Measurements from ENCODE around the gene TMED3. TPM values are rescaled to one million over a fixed set of nuclear protein-coding genes. Genes with fewer than 3 reads are reported as not detected.

The TMED3 gene
- total RNA-seq, 1 experiment from 2014 or later, result 137 TPM

GRCh38 chr15:79371591-79371990 is 60.7 kb downstream of the TMED3 start:
- POLR2A ChIA-PET, result no interaction called here
- Histone ChIP-seq H3K27me3 (ENCODE audit: control insufficient read depth, insufficient read depth, low read length) (no peaks in the 10 kb centered on the region), H3K4me3 (ENCODE audit: low read depth in 2 of 2, low read length in 2 of 2) (no peak overlapping the region), H3K4me1 (ENCODE audit: control insufficient read depth, insufficient read depth, low read length) (no peaks in the 10 kb centered on the region), H3K36me3 (ENCODE audit: control insufficient read depth, insufficient read depth, low read length) (no peaks in the 10 kb centered on the region), H3K9me3 (ENCODE audit: control insufficient read depth, insufficient read depth, low read depth, low read length) (no peaks in the 10 kb centered on the region), H3K27ac (ENCODE audit: low read length) (no peak overlapping the region)
- BruUV-seq (replicated peaks), result no TSS peak
- intact Hi-C loops (cut with micrococcal nuclease; ENCODE audit: unreplicated experiment), result no loop called here
- DNase-seq (ENCODE audit: low read depth, low spot score) (no peak), ATAC-seq (no peak)
- CTCF ChIA-PET, result no interaction called here
- in situ Hi-C loops (cut with HindIII; ENCODE audit: low pct_unique_long_range_greater_than_20kb, low sequenced_read_pairs), result no loop called here
- TF ChIP-seq POLR2AphosphoS5 (IDR thresholded peaks at IDR 0.05; ENCODE audit: low read depth, low read length) (no peak), REST (IDR thresholded peaks at IDR 0.05; ENCODE audit: insufficient read depth in 1 of 2, low read depth in 2 of 2, low read length in 1 of 2) (no peak), TCF7L2 (IDR thresholded peaks at IDR 0.05; ENCODE audit: low read depth, low read length) (no peak), SIN3A (IDR thresholded peaks at IDR 0.05; ENCODE audit: borderline replicate concordance, insufficient read depth, low read depth, low read length) (no peak), CTCF (IDR thresholded peaks at IDR 0.05) (no peak)

GRCh38 chr15:79372428-79372827 is 61.5 kb downstream of the TMED3 start:
- BruUV-seq (replicated peaks), result no TSS peak
- in situ Hi-C loops (cut with HindIII; ENCODE audit: low pct_unique_long_range_greater_than_20kb, low sequenced_read_pairs), result no loop called here
- Histone ChIP-seq H3K27ac (ENCODE audit: low read length) (no peak overlapping the region), H3K4me3 (ENCODE audit: low read depth in 2 of 2, low read length in 2 of 2) (no peak overlapping the region), H3K4me1 (ENCODE audit: control insufficient read depth, insufficient read depth, low read length) (no peaks in the 10 kb centered on the region), H3K27me3 (ENCODE audit: control insufficient read depth, insufficient read depth, low read length) (no peaks in the 10 kb centered on the region), H3K9me3 (ENCODE audit: control insufficient read depth, insufficient read depth, low read depth, low read length) (no peaks in the 10 kb centered on the region), H3K36me3 (ENCODE audit: control insufficient read depth, insufficient read depth, low read length) (no peaks in the 10 kb centered on the region)
- CTCF ChIA-PET, result no interaction called here
- POLR2A ChIA-PET, result no interaction called here
- intact Hi-C loops (cut with micrococcal nuclease; ENCODE audit: unreplicated experiment), result no loop called here
- TF ChIP-seq REST (IDR thresholded peaks at IDR 0.05; ENCODE audit: insufficient read depth in 1 of 2, low read depth in 2 of 2, low read length in 1 of 2) (no peak), POLR2AphosphoS5 (IDR thresholded peaks at IDR 0.05; ENCODE audit: low read depth, low read length) (no peak), TCF7L2 (IDR thresholded peaks at IDR 0.05; ENCODE audit: low read depth, low read length) (no peak), CTCF (IDR thresholded peaks at IDR 0.05) (no peak), SIN3A (IDR thresholded peaks at IDR 0.05; ENCODE audit: borderline replicate concordance, insufficient read depth, low read depth, low read length) (no peak)
- no peak for DNase-seq (ENCODE audit: low read depth, low spot score)
- no peak for ATAC-seq

Other genes starting within 250 kb of the TMED3 start
- 0.59 TPM for gene RASGRF1, start 220.3 kb upstream of the TMED3 start, total RNA-seq (2021; ENCODE audit: unreplicated experiment)
- not detected for gene ANKRD34C, start 28.4 kb upstream of the TMED3 start, total RNA-seq (2021; ENCODE audit: unreplicated experiment)
- gene MINAR1, start 121.2 kb downstream of the TMED3 start, total RNA-seq (2021; ENCODE audit: unreplicated experiment), result 0.62 TPM